ENCODE results near the gene PGC. TPM values are rescaled to one million over a fixed set of nuclear protein-coding genes. Genes with fewer than 3 reads are reported as not detected.

PGC gene
- total and polyA plus RNA-seq, 2 donors (not counting 1 experiment from before 2014, with no cell fraction given): not detected

DNA sequence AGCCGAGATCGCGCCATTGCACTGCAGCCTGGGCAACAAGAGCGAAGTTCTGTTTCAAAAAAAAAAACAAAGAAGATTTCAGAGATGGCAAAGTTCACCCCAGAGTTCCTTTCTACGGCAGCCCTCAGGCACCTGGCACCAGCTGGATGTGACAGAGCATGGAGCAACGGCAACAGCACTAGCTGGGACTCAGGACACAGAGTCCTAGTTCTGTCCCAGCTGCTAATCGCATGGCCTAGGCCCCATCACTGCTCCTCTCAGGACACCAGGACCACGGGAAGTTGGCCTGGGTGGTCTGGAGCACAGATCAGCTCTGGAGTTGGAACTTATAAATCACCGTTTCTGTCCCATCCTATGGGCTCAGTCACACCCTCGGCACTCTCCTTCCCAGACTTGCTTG is 1.1 kb downstream of the PGC start:
- ChIA-PET POLR2A (no interaction called here), CTCF (interaction anchor here (1.2 kb wide), 1 partner anchor 61 kb away, joined by 4 read pairs; no protein-coding TSS in a partner anchor)
- H3K27me3 ChIP-seq (replicated peaks in 1 of 4; ENCODE audit: control extremely low read depth in 1 of 4, control insufficient read depth in 3 of 4, insufficient read depth in 4 of 4, low read length in 3 of 4): no peaks in the 10 kb centered on the region
- no peak overlapping the region for H3K4me2 ChIP-seq (replicated peaks; ENCODE audit: low read depth, low read length, poor library complexity, severe bottlenecking)
- TF ChIP-seq, protein P1, sequence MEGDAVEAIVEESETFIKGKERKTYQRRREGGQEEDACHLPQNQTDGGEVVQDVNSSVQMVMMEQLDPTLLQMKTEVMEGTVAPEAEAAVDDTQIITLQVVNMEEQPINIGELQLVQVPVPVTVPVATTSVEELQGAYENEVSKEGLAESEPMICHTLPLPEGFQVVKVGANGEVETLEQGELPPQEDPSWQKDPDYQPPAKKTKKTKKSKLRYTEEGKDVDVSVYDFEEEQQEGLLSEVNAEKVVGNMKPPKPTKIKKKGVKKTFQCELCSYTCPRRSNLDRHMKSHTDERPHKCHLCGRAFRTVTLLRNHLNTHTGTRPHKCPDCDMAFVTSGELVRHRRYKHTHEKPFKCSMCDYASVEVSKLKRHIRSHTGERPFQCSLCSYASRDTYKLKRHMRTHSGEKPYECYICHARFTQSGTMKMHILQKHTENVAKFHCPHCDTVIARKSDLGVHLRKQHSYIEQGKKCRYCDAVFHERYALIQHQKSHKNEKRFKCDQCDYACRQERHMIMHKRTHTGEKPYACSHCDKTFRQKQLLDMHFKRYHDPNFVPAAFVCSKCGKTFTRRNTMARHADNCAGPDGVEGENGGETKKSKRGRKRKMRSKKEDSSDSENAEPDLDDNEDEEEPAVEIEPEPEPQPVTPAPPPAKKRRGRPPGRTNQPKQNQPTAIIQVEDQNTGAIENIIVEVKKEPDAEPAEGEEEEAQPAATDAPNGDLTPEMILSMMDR (IDR thresholded peaks at IDR 0.05): no peak
- TF ChIP-seq EZH2 (IDR thresholded peaks at IDR 0.05; ENCODE audit: borderline replicate concordance, insufficient read depth, low read depth, low read length, poor library complexity, severe bottlenecking): no peak
- Mint-ChIP-seq H3K4me3 (no peak overlapping the region), H3K27me3 (no peaks in the 10 kb centered on the region), H3K9me3 (ENCODE audit: insufficient read depth) (no peaks in the 10 kb centered on the region), H3K27ac (no peak overlapping the region), H3K4me1 (no peaks in the 10 kb centered on the region)
- H3K4me3 ChIP-seq (ENCODE audit: control extremely low read depth in 1 of 5, extremely low read depth in 1 of 5, insufficient read depth in 1 of 5, low read depth in 2 of 5, low read length in 4 of 5): no peak overlapping the region
- H3K27ac ChIP-seq (ENCODE audit: low read length in 2 of 2): no peak overlapping the region
- H4K20me1 ChIP-seq (ENCODE audit: control insufficient read depth, insufficient read depth, low read length, poor library complexity, severe bottlenecking): no peaks in the 10 kb centered on the region
- H3K9ac ChIP-seq (ENCODE audit: low read length): no peak overlapping the region
- no peak overlapping the region for H2AFZ ChIP-seq (ENCODE audit: insufficient read depth, low read depth, low read length, poor library complexity, severe bottlenecking)
- DNase-seq (no peak), ATAC-seq (ENCODE audit: low read depth) (no peak)
- H3K9me3 ChIP-seq (ENCODE audit: control extremely low read depth in 1 of 3, control insufficient read depth in 2 of 3, insufficient read depth in 1 of 3, low read length in 2 of 3): no peaks in the 10 kb centered on the region
- intact Hi-C loops (cut with micrococcal nuclease): no loop called here
- no peaks in the 10 kb centered on the region for H3K4me1 ChIP-seq (ENCODE audit: control insufficient read depth in 2 of 2, insufficient read depth in 2 of 2, low read length in 2 of 2)
- WGBS (ENCODE audit: insufficient coverage): 92% methylated on average over 10 of the region's 10 CpGs
- H3K79me2 ChIP-seq (ENCODE audit: control insufficient read depth, insufficient read depth, low read length): no peaks in the 10 kb centered on the region
- H3K36me3 ChIP-seq (replicated peaks in 1 of 2; ENCODE audit: control extremely low read depth in 1 of 2, control insufficient read depth in 1 of 2, extremely low read depth in 1 of 2, insufficient read depth in 2 of 2, low read length in 1 of 2): no peaks in the 10 kb centered on the region

DNA sequence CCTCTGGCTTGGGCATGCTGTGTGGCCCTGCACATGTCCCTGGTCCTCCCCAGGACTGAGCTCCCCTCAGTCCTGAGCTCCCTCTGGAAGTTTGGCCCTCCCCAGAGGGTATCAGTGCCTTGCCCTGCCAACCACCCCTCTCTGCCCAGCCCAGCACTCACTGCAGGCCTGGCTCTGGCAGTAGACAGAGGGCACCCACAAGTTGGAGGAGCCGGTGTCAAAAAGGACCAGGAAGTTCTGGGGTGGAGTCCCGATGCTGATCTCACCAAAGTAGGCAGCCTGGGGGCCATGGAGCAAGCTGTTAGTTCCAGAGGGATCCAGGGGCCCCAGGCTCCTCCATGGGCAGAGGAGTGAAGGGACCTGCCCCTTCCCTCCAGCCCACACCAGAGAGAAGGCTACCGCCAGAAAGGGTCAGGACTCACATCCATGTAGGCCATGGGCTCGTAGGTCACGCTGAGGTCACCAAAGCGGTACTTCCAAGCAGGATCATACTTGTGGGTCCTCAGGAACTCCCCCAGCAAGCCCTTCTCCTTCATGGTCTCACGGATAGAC is 2.9 kb downstream of the PGC start:
- 92% methylated on average over 7 of the region's 7 CpGs for WGBS (ENCODE audit: insufficient coverage)
- H2AFZ ChIP-seq (ENCODE audit: insufficient read depth, low read depth, low read length, poor library complexity, severe bottlenecking): no peak overlapping the region
- no peak overlapping the region for H3K9ac ChIP-seq (ENCODE audit: low read length)
- H3K79me2 ChIP-seq (ENCODE audit: control insufficient read depth, insufficient read depth, low read length): no peaks in the 10 kb centered on the region
- DNase-seq: no peak
- no peaks in the 10 kb centered on the region for H4K20me1 ChIP-seq (ENCODE audit: control insufficient read depth, insufficient read depth, low read length, poor library complexity, severe bottlenecking)
- no peak overlapping the region for H3K4me3 ChIP-seq (ENCODE audit: control extremely low read depth in 1 of 5, extremely low read depth in 1 of 5, insufficient read depth in 1 of 5, low read depth in 2 of 5, low read length in 4 of 5)
- ChIA-PET CTCF (no interaction called here), POLR2A (no interaction called here)
- Mint-ChIP-seq H3K4me3 (no peak overlapping the region), H3K27ac (no peak overlapping the region), H3K9me3 (ENCODE audit: insufficient read depth) (no peaks in the 10 kb centered on the region), H3K27me3 (no peaks in the 10 kb centered on the region), H3K4me1 (no peaks in the 10 kb centered on the region)
- no peaks in the 10 kb centered on the region for H3K4me1 ChIP-seq (ENCODE audit: control insufficient read depth in 2 of 2, insufficient read depth in 2 of 2, low read length in 2 of 2)
- TF ChIP-seq, protein P1 (IDR thresholded peaks at IDR 0.05): no peak
- TF ChIP-seq EZH2 (IDR thresholded peaks at IDR 0.05; ENCODE audit: borderline replicate concordance, insufficient read depth, low read depth, low read length, poor library complexity, severe bottlenecking): no peak
- no peak for ATAC-seq (ENCODE audit: low read depth)
- no peak overlapping the region for H3K4me2 ChIP-seq (replicated peaks; ENCODE audit: low read depth, low read length, poor library complexity, severe bottlenecking)
- no peaks in the 10 kb centered on the region for H3K9me3 ChIP-seq (ENCODE audit: control extremely low read depth in 1 of 3, control insufficient read depth in 2 of 3, insufficient read depth in 1 of 3, low read length in 2 of 3)
- no peak overlapping the region for H3K27ac ChIP-seq (ENCODE audit: low read length in 2 of 2)
- H3K36me3 ChIP-seq (replicated peaks in 1 of 2; ENCODE audit: control extremely low read depth in 1 of 2, control insufficient read depth in 1 of 2, extremely low read depth in 1 of 2, insufficient read depth in 2 of 2, low read length in 1 of 2): no peaks in the 10 kb centered on the region
- H3K27me3 ChIP-seq (replicated peaks in 1 of 4; ENCODE audit: control extremely low read depth in 1 of 4, control insufficient read depth in 3 of 4, insufficient read depth in 4 of 4, low read length in 3 of 4): no peaks in the 10 kb centered on the region
- intact Hi-C loops (cut with micrococcal nuclease): no loop called here
